OCI-LY3 (cell line): ENCODE measurements around the gene SPATS2.

Experiments
- CTCF ChIP-seq: fragments of 200-600, 300-600 bp; sonication (generic); IDR thresholded peaks from 2 replicates; pipeline ENCODE4 v1.5.1; 2014; ENCODE audit warnings: antibody characterized with exemption, low read length, low read depth
- EZH2phosphoT487 ChIP-seq: fragments of 200-600 bp; shearing (Covaris generic); IDR thresholded peaks from 2 replicates; pipeline ENCODE4 v1.6.1; 2018; ENCODE audit warnings: antibody characterized with exemption, mixed run types, low read depth

GRCh38 chr12:49470986-49471385 lies 103.7 kb downstream of the SPATS2 start:
- TF ChIP-seq CTCF, result no peak
- no peak for TF ChIP-seq EZH2phosphoT487
